Adrenal gland (tissue), 12 donors: ENCODE measurements around the gene FYTTD1. TPM values are rescaled to one million over a fixed set of nuclear protein-coding genes. Genes with fewer than 3 reads are reported as not detected.

Experiments used
- DNase-seq, 7 donors: peaks; one replicate each; pipeline ENCODE4 v3.0.0-alpha.2; 2019 to 2020
- H3K27ac ChIP-seq, 5 donors: fragments of 200-600 bp; sonication (generic) in 4 of 5; 1 replicate in 3 of 5; 2 replicates in 2 of 5; pipeline versions ENCODE4 v1.5.1 to v1.8.0; 2016 to 2020; ENCODE audit warnings: mild to moderate bottlenecking in 1 of 5
- H3K27me3 ChIP-seq: fragments of 200-600 bp; 2 replicates; pipeline ENCODE4 v1.8.0; 2021
- H3K36me3 ChIP-seq, 2 donors: fragments of 200-600 bp; replicated peaks in 1 of 2; 1 replicate in 1 of 2; 2 replicates in 1 of 2; pipeline versions ENCODE4 v1.5.1 to v1.8.0; 2018 to 2022
- H3K4me1 ChIP-seq, 2 donors: fragments of 200-600 bp; replicated peaks in 1 of 2; 1 replicate in 1 of 2; 2 replicates in 1 of 2; pipeline versions ENCODE4 v1.5.1 to v1.8.0; 2018 to 2021
- H3K4me3 ChIP-seq, 4 donors: fragments of 200-600 bp; sonication (generic) in 3 of 4; one replicate each; pipeline ENCODE4 v1.5.1; 2016 to 2018
- H3K9me3 ChIP-seq, 3 donors: fragments of 200-600 bp; sonication (generic) in 1 of 3; replicated peaks in 1 of 3; 1 replicate in 2 of 3; 2 replicates in 1 of 3; pipeline versions ENCODE4 v1.5.1 to v1.8.0; 2016 to 2021
- CTCF ChIP-seq, 6 experiments: fragments of 450-650 bp in 4 of 6; fragments of 200-600 bp in 2 of 6; sonication (generic) in 1 of 6; IDR thresholded peaks; 1 replicate in 5 of 6; 2 replicates in 1 of 6; pipeline versions ENCODE4 v1.5.1 to v1.8.0; 2016 to 2021; ENCODE audit warnings: antibody characterized with exemption in 6 of 6, mild to moderate bottlenecking in 2 of 6, moderate library complexity in 1 of 6
- POLR2A ChIP-seq, 2 donors: fragments of 450-650 bp; IDR thresholded peaks; one replicate each; pipeline ENCODE4 v1.6.1; 2017; ENCODE audit warnings: antibody characterized with exemption in 2 of 2, mild to moderate bottlenecking in 2 of 2, moderate library complexity in 1 of 2
- WGBS, 4 donors: extraction: QIAGEN DNeasy Blood & Tissue Kit in 2 of 4; methylation state at CpG; one replicate each; pipeline versions ENCODE4 v1.1.5 to v1.1.7; 2013 to 2017; 5-methylcytosine and 5-hydroxymethylcytosine counted together
- intact Hi-C, 2 donors: fragments of 100-400 bp; cut with DNase I; formaldehyde crosslinking; loops; one replicate each; pipeline versions ENCODE4 v1.14.1 to v1.15.0; 2022 to 2023
- polyA plus RNA-seq, 3 donors: library from polyadenylated mRNA; stranded (reverse); fragments of 200-250 nt in 2 of 3; fragments of 350-450 nt in 1 of 3; fragmentation: Illumina TruSeq in 1 of 3; extraction: RNeasy Lipid Tissue Mini Kit (QIAGEN cat#74804) in 1 of 3; gene quantifications; one replicate each; pipeline ENCODE4 v1.2.3, GENCODE V29; 2013 to 2014
- total RNA-seq, 9 donors: library from RNA; depleted of rRNA in 4 of 9; stranded (reverse); fragments of >200 nt in 4 of 9; fragments of 120-200 nt in 1 of 9; fragmentation: NEBNext Ultra II Directional in 1 of 9; extraction: Animal tissue kit (Norgen Biotek cat#: 25700) in 1 of 9; gene quantifications; one replicate each; pipeline versions ENCODE4 v1.1.0 to v1.2.4, GENCODE V29; 2013 to 2023
- donor health status: healthy with polysubstance abuse.
- donor health status: Bipolar disorder and iron deficiency.
- donor health status: DM: yes; HTN: yes; CAD: no.
- donor health status: DM: no; HTN: no; CAD: no.
- donor health status: DM: no; HTN: no; CAD: no.
- donor health status: DM: yes; HTN: yes; CAD: no.

The FYTTD1 gene
- total and polyA plus RNA-seq, 12 donors: 10.1 to 70.4 (median 45.6) TPM

- H3K9me3 ChIP-seq: no peaks in the 10 kb centered on the region
- intact Hi-C loops: no loop called here
- WGBS, 4 donors: 85 to 88% (median 87%) methylated on average over 6 of the region's 6 CpGs
- H3K27me3 ChIP-seq: no peaks in the 10 kb centered on the region
- H3K27ac ChIP-seq: no peak overlapping the region
- H3K4me1 ChIP-seq: peaks cover 10 to 27% of the 10 kb centered on the region in 2 donors
- H3K4me3 ChIP-seq: no peak overlapping the region
- no peak for DNase-seq
- TF ChIP-seq POLR2A (IDR thresholded peaks at IDR 0.05): no peak
- TF ChIP-seq CTCF (IDR thresholded peaks at IDR 0.05): no peak
- no peaks in the 10 kb centered on the region for H3K36me3 ChIP-seq
These were observed 61.2 kb downstream of the FYTTD1 start for GRCh38 chr3:197810901-197811300.

- no peak for TF ChIP-seq POLR2A (IDR thresholded peaks at IDR 0.05)
- H3K27ac ChIP-seq: no peak overlapping the region
These were observed 61.7 kb downstream of the FYTTD1 start for GRCh38 chr3:197811343-197811742.

GRCh38 chr3:197814372-197814771 lies 64.7 kb downstream of the FYTTD1 start:
- TF ChIP-seq CTCF (IDR thresholded peaks at IDR 0.05) (no peak), POLR2A (IDR thresholded peaks at IDR 0.05) (no peak)
- H3K4me3 ChIP-seq: no peak overlapping the region
- no peaks in the 10 kb centered on the region for H3K36me3 ChIP-seq
- WGBS, 4 donors: 81 to 86% (median 83%) methylated on average over 4 of the region's 4 CpGs
- peaks cover 9 to 12% of the 10 kb centered on the region in 2 donors for H3K4me1 ChIP-seq
- no peak for DNase-seq
- no peaks in the 10 kb centered on the region for H3K9me3 ChIP-seq
- intact Hi-C loops: no loop called here
- no peaks in the 10 kb centered on the region for H3K27me3 ChIP-seq
- H3K27ac ChIP-seq: peak overlapping the region in 4 of 5 donors; percentile 3 to 45 (median 18)

More at GRCh38 chr3:197811343-197811742, 61.7 kb downstream of the FYTTD1 start:
- intact Hi-C loops: no loop called here
- WGBS, 4 donors: 72 to 88% (median 80%) methylated on average over 3 of the region's 3 CpGs
- peaks cover 10 to 27% of the 10 kb centered on the region in 2 donors for H3K4me1 ChIP-seq
- DNase-seq: peak in 3 of 7 donors; percentile 31 to 77 (median 45)
- no peaks in the 10 kb centered on the region for H3K36me3 ChIP-seq
- no peak overlapping the region for H3K4me3 ChIP-seq
- no peaks in the 10 kb centered on the region for H3K9me3 ChIP-seq
- H3K27me3 ChIP-seq: no peaks in the 10 kb centered on the region

- H3K9me3 ChIP-seq: no peaks in the 10 kb centered on the region
- TF ChIP-seq POLR2A (IDR thresholded peaks at IDR 0.05) (no peak), CTCF (IDR thresholded peaks at IDR 0.05) (no peak)
- no peaks in the 10 kb centered on the region for H3K27me3 ChIP-seq
- no peak for DNase-seq
- 61 to 70% (median 65%) methylated on average over 8 of the region's 8 CpGs for WGBS, 4 donors
- intact Hi-C loops: no loop called here
- H3K36me3 ChIP-seq: peaks cover 0 to 3% of the 10 kb centered on the region in 2 donors
- peaks cover 4 to 8% of the 10 kb centered on the region in 2 donors for H3K4me1 ChIP-seq
- H3K4me3 ChIP-seq: no peak overlapping the region
- no peak overlapping the region for H3K27ac ChIP-seq
These were observed 71.1 kb downstream of the FYTTD1 start for GRCh38 chr3:197820550-197821335.
